HG02970 (cell line): Measurements from ENCODE around the gene WSCD2.

Experiments used
- ATAC-seq: cut with Tn5 transposase; IDR thresholded peaks from one replicate; pipeline ENCODE4 v1.9.1; 2021; ENCODE audit warnings: mild to moderate bottlenecking, moderate library complexity, moderate number of reproducible peaks; ENCODE audit not compliant: unreplicated experiment, low FRiP score

WSCD2 gene

DNA sequence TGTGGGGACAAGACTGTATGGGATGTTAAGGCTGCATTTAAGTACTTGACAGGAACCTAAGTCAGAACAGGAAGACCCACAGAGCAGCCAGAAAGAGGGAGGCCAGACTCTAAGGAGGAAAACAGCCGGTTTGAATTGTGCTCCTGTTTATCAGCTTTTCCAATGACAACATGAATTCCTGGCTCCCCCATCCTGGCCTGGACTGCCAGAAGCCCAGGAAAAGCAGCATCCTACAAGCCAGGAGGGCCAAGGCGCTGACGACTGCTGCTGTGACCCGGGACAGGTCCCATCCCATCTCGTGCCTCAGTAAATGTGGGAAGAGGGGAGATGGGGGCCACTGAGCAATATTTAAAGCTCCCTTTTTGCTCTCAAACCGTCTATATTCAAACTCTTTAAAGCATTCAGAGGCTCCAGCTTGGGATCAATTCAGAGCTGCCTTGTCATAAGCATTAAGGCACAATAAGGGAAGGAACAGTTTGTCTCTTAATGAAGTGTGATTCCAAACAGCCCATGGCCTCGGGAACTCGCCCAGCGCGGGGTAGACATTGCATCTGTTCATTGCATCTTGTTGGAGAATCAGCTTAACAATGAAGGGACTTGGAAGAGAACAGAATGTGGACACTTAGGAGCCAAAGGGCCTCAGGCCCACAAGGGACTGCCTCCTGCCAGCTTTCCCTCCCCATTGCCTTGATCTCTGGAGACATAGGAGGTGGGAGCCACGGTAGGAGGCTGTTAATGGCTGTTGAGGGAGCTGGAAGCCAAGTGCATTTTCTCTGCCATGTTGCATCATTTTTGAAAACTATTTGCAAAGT lies 160.5 kb downstream of the WSCD2 start:
- ATAC-seq: no peak

DNA sequence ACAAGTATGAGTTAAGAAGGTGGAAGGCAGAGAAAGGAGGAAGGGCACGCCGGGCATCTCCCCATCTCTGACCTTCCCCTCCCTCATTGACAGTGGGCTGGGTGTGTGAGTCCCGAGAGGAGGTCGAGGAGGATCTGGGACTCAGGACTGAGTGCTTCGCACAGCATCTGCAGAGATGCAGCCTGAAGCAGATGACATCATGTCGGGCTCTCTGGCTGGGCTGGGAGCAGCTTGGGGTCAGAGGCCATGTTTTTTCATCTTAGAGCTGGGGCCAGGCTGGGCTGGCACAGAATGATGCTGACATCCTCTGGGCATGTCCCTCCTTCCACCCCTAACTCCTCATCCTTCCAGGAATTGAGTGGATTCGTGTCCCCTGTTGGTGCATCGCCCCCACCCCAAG lies 166.6 kb downstream of the WSCD2 start:
- no peak for ATAC-seq

DNA sequence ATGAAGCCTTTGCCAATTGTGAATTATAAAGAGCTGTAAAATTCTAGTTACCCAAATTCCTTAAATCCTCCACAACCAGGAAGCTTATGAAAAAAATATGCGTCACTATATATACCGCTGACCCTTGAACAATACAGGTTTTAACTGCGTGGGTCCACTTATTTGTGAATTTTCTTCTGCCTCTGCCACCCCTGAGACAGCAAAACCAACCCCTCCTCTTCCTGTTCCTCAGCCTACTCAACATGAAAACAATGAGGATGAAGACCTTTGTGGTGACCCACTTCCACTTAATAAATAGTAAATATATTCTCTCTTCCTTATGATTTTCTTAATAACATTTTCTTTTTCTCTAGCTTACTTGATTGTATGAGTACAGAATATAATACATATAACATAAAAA lies 167.9 kb downstream of the WSCD2 start:
- no peak for ATAC-seq

DNA sequence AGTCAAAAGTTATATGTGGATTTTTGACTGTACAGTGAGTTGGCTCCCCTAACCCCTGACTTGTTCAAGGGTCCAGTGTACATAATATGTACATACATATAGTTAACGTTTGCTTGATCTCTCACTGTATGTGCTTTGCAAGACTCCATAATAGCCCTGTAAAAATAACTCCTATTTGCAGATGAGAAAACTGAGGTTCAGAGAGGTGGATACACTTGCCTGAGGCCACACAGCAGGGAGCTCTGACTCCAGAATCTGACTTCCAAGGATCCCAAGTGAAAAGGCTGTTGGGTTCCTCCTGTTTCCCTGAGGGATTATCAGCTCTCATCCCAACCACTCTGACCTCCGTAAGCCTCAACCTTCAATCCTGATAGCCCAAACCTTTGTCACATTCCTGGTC lies 168.3 kb downstream of the WSCD2 start:
- ATAC-seq: no peak

DNA sequence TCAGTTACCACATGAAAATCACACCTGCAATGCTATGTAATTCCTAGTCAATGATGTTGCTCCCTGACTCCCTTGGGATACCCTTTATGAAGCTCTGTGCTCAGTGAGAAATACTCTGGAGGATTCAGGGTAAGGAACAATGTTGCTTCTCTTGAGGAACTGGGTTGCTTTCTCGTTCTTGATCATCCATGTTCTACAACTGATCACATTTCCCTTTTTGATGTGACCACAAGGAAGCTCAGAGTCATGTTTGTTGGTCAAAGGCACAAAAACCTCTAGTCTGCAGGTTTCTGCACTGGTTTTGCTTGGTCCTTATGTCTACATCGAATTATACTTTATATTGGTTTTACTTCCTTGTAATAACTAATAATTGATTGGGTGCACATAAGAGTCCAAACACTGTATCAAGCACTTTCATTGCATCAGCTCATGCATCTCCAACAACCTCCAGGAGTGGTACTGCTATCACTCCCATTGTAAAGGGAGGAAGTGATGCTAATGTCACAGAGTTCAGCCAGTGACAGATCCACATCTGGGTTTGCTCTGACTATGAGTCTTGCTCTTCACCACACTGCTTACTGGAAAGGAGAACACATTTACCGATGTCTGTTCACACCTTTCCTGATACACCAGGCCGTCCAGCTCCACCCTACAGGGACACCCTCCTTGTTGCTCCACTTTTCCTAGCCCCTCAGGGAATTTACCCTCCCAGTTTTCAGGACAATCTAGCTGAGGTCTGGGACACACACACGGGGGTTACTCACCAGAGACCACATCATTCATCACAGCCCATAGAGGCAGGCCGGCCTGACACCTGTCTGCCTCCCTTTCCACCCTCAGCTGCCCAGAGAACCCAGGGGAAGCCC lies 169.0 kb downstream of the WSCD2 start:
- no peak for ATAC-seq

DNA sequence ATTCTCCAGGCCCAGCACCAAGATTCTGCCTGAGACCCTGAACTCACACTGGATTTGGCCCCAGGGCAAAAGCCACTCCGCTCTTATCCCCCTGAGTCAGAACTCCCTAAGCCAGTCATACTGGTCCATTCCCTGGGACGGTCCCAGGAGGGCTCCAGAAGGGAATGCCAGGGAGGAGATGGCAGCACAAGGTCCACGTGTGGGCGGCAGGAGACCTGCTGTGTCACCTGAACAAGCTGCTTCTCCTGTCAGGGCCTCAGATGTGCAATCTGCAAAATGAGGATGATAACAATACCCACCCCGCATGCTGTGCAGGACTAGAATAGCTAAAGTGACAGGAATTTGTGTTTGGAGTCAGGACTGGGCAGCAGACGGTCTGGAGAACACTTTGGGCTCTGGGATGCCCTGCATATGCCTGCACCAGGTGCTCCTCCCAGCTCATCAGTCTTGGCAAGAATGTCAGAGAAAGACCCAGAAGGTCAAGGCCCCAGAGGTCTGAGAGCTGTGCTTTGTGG lies 169.7 kb downstream of the WSCD2 start:
- ATAC-seq: no peak

DNA sequence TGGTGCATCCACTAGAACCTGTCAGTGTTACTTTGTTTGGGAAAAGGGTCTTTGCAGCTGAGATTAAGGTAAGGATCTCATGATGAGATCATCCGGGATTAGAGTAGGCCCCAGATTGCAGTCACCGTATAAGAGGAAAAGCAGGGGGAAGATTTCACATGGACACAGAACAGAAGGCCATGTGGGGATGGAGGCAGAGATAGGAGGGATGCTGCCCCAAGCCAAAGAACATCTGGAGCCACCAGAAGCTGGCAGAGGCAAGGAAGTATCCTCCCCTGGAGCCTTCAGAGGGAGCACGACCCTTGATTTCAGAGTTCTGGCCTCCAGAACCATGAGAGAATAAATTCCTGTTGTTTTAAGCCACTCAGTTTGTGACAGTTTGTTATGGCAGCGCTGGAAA lies 170.4 kb downstream of the WSCD2 start:
- ATAC-seq: no peak
